Gastroesophageal sphincter (tissue), 4 donors: ENCODE results near the gene TMEM214. TPM values are rescaled to one million over a fixed set of nuclear protein-coding genes. Genes with fewer than 3 reads are reported as not detected.

Experiments
- ATAC-seq: fragments of 150-250 bp; one replicate; pipeline ENCODE4 v1.9.1; 2016; ENCODE audit warnings: mild to moderate bottlenecking, moderate library complexity
- H3K27ac ChIP-seq, 4 donors: fragments of 200-600 bp; sonication (generic) in 3 of 4; 1 replicate in 3 of 4; 2 replicates in 1 of 4; pipeline ENCODE4 v1.5.1; 2016 to 2019
- H3K27me3 ChIP-seq: fragments of 200-600 bp; sonication (generic); one replicate; pipeline ENCODE4 v1.5.1; 2019
- H3K36me3 ChIP-seq, 2 donors: fragments of 200-600 bp; sonication (generic); one replicate each; pipeline ENCODE4 v1.5.1; 2019; ENCODE audit warnings: control low read depth in 1 of 2
- H3K4me1 ChIP-seq, 3 donors: fragments of 200-600 bp; sonication (generic); 1 replicate in 2 of 3; 2 replicates in 1 of 3; pipeline ENCODE4 v1.5.1; 2016 to 2019; ENCODE audit warnings: control low read depth in 2 of 3
- H3K4me3 ChIP-seq, 2 donors: fragments of 200-600 bp; sonication (generic); one replicate each; pipeline ENCODE4 v1.5.1; 2019; ENCODE audit warnings: mild to moderate bottlenecking in 1 of 2, moderate library complexity in 1 of 2
- H3K9me3 ChIP-seq, 3 donors: fragments of 200-600 bp; sonication (generic); one replicate each; pipeline ENCODE4 v1.5.1; 2017 to 2019; ENCODE audit warnings: control low read depth in 2 of 3
- CTCF ChIP-seq, 4 experiments: fragments of 200-600 bp in 2 of 4; fragments of 450-650 bp in 2 of 4; sonication (generic) in 1 of 4; IDR thresholded peaks; one replicate each; pipeline ENCODE4 v1.5.1; 2017 to 2019; ENCODE audit warnings: antibody characterized with exemption in 4 of 4, mild to moderate bottlenecking in 2 of 4, moderate library complexity in 2 of 4
- EP300 ChIP-seq: sonication (generic); formaldehyde crosslinking; IDR thresholded peaks from one replicate; pipeline ENCODE4 v1.6.1; 2017; ENCODE audit warnings: antibody characterized with exemption, mild to moderate bottlenecking
- POLR2A ChIP-seq, 2 donors: fragments of 450-650 bp; IDR thresholded peaks; one replicate each; pipeline ENCODE4 v1.6.1; 2017; ENCODE audit warnings: antibody characterized with exemption in 2 of 2, mild to moderate bottlenecking in 2 of 2, moderate library complexity in 1 of 2
- POLR2AphosphoS5 ChIP-seq: sonication (generic); formaldehyde crosslinking; IDR thresholded peaks from one replicate; pipeline ENCODE4 v1.6.1; 2017; ENCODE audit warnings: antibody characterized with exemption
- WGBS, 2 donors: methylation state at CpG; one replicate each; pipeline ENCODE4 v1.1.5; 2018; ENCODE audit warnings: low coverage in 1 of 2; 5-methylcytosine and 5-hydroxymethylcytosine counted together
- total RNA-seq, 4 donors: library from RNA; depleted of rRNA; stranded (reverse); fragments of >200 nt; gene quantifications; one replicate each; pipeline ENCODE4 v1.1.0, GENCODE V29; 2016

TMEM214 gene
- total RNA-seq, 4 donors from 2014 or later, result 16.7 to 39.4 (median 30.3) TPM

DNA sequence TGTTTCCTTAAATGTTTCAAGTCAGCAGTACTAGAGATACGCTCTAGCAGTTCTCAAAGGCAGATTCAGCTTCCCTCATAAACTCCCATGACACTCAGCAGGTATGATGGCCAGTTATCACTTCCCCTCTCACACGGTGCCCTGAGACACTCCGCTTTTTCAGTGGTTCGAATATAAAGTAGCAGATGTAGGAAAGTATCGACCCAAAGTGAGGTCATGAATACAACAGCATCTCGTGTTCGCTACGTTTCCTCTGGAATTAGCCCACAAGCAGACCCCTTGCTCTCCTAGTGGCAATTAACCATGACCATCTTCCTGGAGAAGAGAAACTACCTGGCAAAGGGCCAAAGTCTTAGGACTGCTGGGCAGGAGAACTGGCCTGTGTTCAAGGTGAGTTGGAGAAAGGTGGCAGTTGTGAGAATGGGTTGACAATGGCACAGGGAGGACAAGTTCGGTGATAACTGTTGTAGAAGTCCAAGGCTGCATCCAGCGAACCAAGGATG lies 9.4 kb downstream of the TMEM214 start:
- no peak for ATAC-seq
- TF ChIP-seq POLR2AphosphoS5 (no peak), EP300 (no peak), POLR2A (IDR thresholded peaks at IDR 0.05) (no peak), CTCF (IDR thresholded peaks at IDR 0.05) (no peak)
- no peaks in the 10 kb centered on the region for H3K9me3 ChIP-seq
- no peak overlapping the region for H3K4me3 ChIP-seq
- peak overlapping the region in 2 of 4 donors; percentile 9 to 43 for H3K27ac ChIP-seq
- WGBS, 2 donors, result 59 to 72% methylated on average over 7 to 10 of the region's 10 CpGs
- peaks cover 0 to 10% (median 0%) of the 10 kb centered on the region in 3 donors for H3K4me1 ChIP-seq
- H3K36me3 ChIP-seq, result peaks cover 0 to 46% of the 10 kb centered on the region in 2 donors
- H3K27me3 ChIP-seq, result no peaks in the 10 kb centered on the region

DNA sequence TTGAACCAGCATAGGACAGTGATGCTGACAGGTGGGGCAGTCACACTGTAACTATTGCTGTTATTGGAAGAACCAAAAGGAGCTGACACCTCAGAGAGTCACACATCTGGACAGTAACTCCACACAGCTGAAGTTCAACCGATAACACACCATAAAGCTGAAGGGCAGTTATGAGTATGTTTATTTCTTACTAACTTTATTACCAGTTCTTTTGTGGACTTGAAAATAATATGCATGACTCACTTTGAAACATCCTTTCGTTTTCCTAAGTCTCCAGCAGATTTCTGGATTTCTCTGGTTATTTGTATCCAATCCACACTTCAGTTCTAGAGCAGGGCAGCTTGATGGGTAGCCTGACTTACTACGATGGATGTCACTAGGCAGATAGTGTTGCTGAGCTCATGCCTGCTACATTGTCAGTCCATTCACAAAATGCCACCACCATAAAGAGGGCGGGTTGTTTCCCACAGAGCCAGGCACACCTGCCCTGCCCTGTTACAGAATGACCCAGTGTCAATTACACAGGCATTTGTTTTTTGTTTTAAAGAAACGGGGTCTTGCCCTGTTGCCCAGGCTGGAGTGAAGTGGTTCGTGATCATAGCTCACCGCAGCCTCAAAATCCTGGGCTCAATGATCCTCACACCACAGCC lies 10.3 kb downstream of the TMEM214 start:
- H3K9me3 ChIP-seq, result no peaks in the 10 kb centered on the region
- no peaks in the 10 kb centered on the region for H3K27me3 ChIP-seq
- 80 to 84% methylated on average over 3 to 7 of the region's 7 CpGs for WGBS, 2 donors
- H3K4me1 ChIP-seq, result peaks cover 0 to 10% (median 0%) of the 10 kb centered on the region in 3 donors
- H3K36me3 ChIP-seq, result peaks cover 0 to 37% of the 10 kb centered on the region in 2 donors
- TF ChIP-seq POLR2A (IDR thresholded peaks at IDR 0.05), result no peak
- TF ChIP-seq CTCF (IDR thresholded peaks at IDR 0.05), result no peak
- TF ChIP-seq POLR2AphosphoS5, result no peak
- TF ChIP-seq EP300, result no peak
- H3K27ac ChIP-seq, result no peak overlapping the region
- ATAC-seq, result no peak
- H3K4me3 ChIP-seq, result no peak overlapping the region

GRCh38 chr2:27049422-27050280 lies 16.9 kb downstream of the TMEM214 start:
- Histone ChIP-seq H3K4me1 (peaks cover 0 to 30% (median 15%) of the 10 kb centered on the region in 3 donors), H3K4me3 (peak overlapping the region; percentile 89 to 99), H3K9me3 (no peaks in the 10 kb centered on the region), H3K27me3 (no peaks in the 10 kb centered on the region), H3K36me3 (peaks cover 0 to 19% of the 10 kb centered on the region in 2 donors), H3K27ac (peak overlapping the region; percentile 85 to 98 (median 96))
- peak; percentile 3 for ATAC-seq
- WGBS, 2 donors, result 20 to 31% methylated on average over 12 to 13 of the region's 52 CpGs
- no peak for TF ChIP-seq CTCF (IDR thresholded peaks at IDR 0.05)
- no peak for TF ChIP-seq POLR2AphosphoS5
- TF ChIP-seq EP300, result no peak
- TF ChIP-seq POLR2A (IDR thresholded peaks at IDR 0.05), result no peak

DNA sequence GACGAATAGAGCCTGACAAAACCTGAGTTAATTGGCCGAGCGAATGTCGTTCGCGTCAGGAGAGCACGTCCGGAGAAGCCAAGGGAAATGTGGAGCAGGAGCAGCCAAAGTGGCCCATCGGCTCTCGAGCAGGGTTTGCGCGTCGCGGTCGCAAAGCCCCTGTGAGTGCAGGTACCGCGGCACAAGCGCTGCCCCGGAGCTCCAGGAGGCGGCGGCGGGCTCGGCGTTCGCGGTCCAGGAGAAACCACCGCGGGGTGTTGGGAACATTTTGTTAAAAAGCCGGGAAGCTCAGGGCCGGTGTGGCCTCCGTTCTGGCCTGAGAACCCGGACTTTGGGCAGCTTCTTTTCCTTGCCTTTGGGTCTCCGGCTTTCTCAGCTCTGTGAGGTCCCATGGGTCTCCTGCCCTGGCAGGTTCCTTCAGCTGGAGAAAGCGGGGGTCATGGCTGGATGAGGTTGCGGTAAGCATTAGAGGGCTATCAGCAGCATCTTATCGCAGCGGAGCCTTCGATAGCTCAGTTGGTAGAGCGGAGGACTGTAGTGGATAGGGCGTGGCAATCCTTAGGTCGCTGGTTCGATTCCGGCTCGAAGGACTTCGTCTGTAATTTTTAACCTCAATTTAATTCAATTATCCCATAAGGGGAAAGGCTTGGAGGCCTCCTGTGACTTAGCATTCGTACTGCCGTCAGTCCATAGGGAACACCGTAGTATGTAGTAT lies 17.7 kb downstream of the TMEM214 start:
- Histone ChIP-seq H3K9me3 (no peaks in the 10 kb centered on the region), H3K4me3 (peak overlapping the region; percentile 89 to 99), H3K27ac (peak overlapping the region; percentile 85 to 98 (median 96)), H3K27me3 (no peaks in the 10 kb centered on the region), H3K4me1 (peaks cover 0 to 30% (median 15%) of the 10 kb centered on the region in 3 donors), H3K36me3 (peaks cover 0 to 27% of the 10 kb centered on the region in 2 donors)
- peak; percentile 83 for ATAC-seq
- 0% methylated on average over 10 of the region's 48 CpGs for WGBS, 2 donors
- TF ChIP-seq CTCF (IDR thresholded peaks at IDR 0.05) (peak; percentile 37 to 84 (median 70)), EP300 (no peak), POLR2A (IDR thresholded peaks at IDR 0.05) (peak in 1 of 2 donors; percentile 22), POLR2AphosphoS5 (peak; percentile 44)
